ENCODE data around the gene CEP112. TPM values are rescaled to one million over a fixed set of nuclear protein-coding genes. Genes with fewer than 3 reads are reported as not detected.

CEP112 gene
- total and polyA plus RNA-seq, 2 of the 8 experiments (the other 6 are each of a cell fraction or from before 2014, with no cell fraction given): 0.62 to 3.1 TPM

DNA sequence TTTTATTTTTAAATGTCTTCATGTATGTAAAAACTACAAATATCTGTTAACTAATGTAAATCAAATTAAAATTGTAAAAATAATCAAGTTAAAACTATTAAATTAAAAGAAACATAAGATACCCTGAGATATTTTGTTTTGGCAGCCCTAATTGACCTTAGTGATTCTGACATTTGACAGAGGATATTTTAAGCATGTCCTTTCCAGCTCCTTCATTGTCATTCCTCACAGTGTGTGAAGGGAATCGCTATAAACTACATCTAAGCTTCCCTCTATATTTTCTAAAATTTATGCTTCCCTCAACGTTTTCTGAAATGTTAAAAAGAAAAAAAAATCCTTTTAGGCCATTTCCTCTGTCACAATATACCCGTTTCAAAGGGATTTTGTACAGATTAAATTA is 20.2 kb downstream of the CEP112 start (continued):
- TF ChIP-seq, protein P1, sequence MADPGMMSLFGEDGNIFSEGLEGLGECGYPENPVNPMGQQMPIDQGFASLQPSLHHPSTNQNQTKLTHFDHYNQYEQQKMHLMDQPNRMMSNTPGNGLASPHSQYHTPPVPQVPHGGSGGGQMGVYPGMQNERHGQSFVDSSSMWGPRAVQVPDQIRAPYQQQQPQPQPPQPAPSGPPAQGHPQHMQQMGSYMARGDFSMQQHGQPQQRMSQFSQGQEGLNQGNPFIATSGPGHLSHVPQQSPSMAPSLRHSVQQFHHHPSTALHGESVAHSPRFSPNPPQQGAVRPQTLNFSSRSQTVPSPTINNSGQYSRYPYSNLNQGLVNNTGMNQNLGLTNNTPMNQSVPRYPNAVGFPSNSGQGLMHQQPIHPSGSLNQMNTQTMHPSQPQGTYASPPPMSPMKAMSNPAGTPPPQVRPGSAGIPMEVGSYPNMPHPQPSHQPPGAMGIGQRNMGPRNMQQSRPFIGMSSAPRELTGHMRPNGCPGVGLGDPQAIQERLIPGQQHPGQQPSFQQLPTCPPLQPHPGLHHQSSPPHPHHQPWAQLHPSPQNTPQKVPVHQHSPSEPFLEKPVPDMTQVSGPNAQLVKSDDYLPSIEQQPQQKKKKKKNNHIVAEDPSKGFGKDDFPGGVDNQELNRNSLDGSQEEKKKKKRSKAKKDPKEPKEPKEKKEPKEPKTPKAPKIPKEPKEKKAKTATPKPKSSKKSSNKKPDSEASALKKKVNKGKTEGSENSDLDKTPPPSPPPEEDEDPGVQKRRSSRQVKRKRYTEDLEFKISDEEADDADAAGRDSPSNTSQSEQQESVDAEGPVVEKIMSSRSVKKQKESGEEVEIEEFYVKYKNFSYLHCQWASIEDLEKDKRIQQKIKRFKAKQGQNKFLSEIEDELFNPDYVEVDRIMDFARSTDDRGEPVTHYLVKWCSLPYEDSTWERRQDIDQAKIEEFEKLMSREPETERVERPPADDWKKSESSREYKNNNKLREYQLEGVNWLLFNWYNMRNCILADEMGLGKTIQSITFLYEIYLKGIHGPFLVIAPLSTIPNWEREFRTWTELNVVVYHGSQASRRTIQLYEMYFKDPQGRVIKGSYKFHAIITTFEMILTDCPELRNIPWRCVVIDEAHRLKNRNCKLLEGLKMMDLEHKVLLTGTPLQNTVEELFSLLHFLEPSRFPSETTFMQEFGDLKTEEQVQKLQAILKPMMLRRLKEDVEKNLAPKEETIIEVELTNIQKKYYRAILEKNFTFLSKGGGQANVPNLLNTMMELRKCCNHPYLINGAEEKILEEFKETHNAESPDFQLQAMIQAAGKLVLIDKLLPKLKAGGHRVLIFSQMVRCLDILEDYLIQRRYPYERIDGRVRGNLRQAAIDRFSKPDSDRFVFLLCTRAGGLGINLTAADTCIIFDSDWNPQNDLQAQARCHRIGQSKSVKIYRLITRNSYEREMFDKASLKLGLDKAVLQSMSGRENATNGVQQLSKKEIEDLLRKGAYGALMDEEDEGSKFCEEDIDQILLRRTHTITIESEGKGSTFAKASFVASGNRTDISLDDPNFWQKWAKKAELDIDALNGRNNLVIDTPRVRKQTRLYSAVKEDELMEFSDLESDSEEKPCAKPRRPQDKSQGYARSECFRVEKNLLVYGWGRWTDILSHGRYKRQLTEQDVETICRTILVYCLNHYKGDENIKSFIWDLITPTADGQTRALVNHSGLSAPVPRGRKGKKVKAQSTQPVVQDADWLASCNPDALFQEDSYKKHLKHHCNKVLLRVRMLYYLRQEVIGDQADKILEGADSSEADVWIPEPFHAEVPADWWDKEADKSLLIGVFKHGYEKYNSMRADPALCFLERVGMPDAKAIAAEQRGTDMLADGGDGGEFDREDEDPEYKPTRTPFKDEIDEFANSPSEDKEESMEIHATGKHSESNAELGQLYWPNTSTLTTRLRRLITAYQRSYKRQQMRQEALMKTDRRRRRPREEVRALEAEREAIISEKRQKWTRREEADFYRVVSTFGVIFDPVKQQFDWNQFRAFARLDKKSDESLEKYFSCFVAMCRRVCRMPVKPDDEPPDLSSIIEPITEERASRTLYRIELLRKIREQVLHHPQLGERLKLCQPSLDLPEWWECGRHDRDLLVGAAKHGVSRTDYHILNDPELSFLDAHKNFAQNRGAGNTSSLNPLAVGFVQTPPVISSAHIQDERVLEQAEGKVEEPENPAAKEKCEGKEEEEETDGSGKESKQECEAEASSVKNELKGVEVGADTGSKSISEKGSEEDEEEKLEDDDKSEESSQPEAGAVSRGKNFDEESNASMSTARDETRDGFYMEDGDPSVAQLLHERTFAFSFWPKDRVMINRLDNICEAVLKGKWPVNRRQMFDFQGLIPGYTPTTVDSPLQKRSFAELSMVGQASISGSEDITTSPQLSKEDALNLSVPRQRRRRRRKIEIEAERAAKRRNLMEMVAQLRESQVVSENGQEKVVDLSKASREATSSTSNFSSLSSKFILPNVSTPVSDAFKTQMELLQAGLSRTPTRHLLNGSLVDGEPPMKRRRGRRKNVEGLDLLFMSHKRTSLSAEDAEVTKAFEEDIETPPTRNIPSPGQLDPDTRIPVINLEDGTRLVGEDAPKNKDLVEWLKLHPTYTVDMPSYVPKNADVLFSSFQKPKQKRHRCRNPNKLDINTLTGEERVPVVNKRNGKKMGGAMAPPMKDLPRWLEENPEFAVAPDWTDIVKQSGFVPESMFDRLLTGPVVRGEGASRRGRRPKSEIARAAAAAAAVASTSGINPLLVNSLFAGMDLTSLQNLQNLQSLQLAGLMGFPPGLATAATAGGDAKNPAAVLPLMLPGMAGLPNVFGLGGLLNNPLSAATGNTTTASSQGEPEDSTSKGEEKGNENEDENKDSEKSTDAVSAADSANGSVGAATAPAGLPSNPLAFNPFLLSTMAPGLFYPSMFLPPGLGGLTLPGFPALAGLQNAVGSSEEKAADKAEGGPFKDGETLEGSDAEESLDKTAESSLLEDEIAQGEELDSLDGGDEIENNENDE (IDR thresholded peaks at IDR 0.05; ENCODE audit: insufficient replicate concordance, low read length): no peak

All from H1 (cell line).